GM18867 (cell line): ENCODE data around the gene PCDHB12.
"Not testable (repeated sequence)": the region's sequence is repeated elsewhere in the genome, so short reads cannot be mapped to it uniquely, and the experiment has no call there.

ENCODE experiments used
- ATAC-seq: cut with Tn5 transposase; IDR thresholded peaks from one replicate; pipeline ENCODE4 v1.9.1; 2021; ENCODE audit warnings: mild to moderate bottlenecking, moderate library complexity; ENCODE audit not compliant: unreplicated experiment

Gene PCDHB12

DNA sequence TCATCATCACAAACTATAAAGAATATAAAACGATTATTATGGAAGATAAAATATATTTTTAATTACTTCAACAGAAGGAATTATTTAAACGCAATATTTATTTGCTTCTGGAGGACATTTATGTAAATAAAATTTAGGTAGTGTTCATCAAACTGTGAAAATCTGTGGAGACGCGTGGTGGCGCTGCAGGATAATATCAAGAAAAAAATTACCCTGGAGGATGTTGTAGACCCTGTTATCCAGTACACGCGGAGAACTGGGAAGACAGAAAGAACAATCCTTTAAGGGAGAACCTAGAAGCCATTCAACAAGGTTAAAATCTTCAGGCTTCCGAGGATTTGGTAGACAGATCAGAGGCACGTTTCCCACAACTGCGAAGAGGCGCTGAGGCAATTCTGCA is at the start of gene PCDHB12:
PCDHB12 (plus strand) TSS at position 242 of the 400 bp plus-strand sequence. CDS start 189 bp downstream, outside the sequence.
- ATAC-seq: no peak

DNA sequence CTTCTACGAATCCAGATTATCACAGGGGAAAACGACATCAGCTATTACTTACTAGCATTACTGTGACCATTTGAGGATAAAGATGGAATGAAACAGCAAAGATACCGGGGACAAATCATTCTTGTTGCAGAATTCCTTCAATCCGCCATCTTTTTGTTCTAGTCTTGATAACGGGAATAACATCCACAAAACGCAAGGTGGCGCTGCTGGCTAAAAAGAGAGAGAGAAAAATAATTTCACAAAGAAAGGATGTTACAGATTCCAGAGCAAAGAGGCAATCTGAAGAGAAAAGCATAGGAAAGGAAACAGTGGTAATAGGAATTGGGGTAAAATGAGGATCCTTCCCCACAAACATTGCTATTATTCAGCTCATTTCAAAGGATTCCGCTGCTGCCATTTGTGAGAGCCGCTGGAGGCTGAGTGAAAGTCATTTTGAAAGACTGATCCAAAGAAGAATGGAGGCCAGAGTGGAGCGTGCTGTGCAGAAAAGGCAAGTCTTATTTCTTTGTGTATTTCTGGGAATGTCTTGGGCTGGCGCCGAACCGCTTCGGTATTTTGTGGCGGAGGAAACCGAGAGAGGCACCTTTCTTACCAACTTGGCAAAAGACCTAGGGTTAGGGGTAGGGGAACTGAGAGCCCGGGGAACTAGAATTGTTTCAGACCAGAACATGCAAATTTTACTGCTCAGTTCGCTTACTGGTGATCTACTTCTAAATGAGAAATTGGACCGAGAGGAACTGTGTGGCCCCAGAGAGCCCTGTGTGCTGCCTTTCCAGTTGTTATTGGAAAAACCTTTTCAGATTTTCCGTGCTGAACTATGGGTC is 35.9 kb upstream of the PCDHB12 start, which contains the start of gene PCDHB7:
PCDHB7 (plus strand) TSS at position 264 of the 824 bp plus-strand sequence; CDS start at position 456, 192 bp downstream.
- no peak for ATAC-seq

DNA sequence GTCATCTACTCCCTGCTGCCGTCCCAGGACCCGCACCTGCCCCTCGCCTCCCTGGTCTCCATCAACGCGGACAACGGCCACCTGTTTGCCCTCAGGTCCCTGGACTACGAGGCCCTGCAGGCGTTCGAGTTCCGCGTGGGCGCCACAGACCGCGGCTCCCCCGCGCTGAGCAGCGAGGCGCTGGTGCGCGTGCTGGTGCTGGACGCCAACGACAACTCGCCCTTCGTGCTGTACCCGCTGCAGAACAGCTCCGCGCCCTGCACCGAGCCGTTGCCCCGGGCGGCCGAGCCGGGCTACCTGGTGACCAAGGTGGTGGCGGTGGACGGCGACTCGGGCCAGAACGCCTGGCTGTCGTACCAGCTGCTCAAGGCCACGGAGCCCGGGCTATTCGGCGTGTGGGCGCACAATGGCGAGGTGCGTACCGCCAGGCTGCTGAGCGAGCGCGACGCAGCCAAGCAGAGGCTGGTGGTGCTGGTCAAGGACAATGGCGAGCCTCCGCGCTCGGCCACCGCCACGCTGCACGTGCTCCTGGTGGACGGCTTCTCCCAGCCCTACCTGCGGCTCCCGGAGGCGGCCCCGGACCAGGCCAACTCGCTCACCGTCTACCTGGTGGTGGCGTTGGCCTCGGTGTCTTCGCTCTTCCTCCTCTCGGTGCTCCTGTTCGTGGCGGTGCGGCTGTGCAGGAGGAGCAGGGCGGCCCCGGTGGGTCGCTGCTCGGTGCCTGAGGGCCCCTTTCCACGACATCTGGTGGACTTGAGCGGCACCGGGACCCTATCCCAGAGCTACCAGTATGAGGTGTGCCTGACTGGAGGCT is 34.0 kb upstream of the PCDHB12 start:
- ATAC-seq: not testable (repeated sequence)

DNA sequence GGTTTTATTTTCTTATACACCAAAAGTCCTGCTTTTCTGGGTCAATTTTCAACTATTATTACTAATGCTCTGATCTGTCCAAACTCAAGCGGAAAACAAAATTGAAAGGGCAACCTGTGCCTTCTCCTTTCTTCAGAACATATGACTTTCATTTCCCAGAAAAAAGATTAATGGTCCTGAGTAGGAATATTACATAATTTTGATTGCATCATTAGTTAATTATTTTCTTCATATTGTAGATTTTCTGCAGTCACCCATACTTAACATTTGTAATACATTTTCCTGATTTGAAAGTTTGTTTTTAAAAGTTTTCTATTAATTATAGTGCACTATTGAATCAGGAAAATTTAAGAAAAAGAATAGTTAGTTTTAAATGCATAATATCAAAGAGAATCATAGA is 32.6 kb upstream of the PCDHB12 start:
- no peak for ATAC-seq

DNA sequence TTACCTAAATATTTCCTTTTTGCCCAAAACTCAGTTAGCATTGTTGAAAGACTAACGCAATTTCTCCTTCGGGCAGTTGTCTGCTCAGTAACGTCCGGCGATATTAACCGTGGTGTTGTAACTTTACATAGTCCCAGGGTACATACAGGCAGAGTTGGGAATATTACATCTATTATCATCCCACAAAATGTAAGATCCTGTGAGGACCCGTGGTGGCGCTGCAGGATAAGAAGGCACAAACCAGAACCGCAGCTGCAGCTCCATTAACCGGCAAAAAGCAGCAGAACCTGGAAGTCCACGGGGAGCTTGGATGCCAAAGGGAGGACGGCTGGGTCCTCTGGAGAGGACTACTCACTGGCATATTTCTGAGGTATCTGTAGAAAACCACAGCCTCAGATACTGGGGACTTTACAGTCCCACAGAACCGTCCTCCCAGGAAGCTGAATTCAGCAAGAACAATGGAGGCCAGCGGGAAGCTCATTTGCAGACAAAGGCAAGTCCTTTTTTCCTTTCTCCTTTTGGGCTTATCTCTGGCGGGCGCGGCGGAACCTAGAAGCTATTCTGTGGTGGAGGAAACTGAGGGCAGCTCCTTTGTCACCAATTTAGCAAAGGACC is 30.8 kb upstream of the PCDHB12 start, which contains the start of gene PCDHB8:
PCDHB8 (plus strand) TSS at position 214 of the 615 bp plus-strand sequence; CDS start at position 459, 245 bp downstream.
- not testable (repeated sequence) for ATAC-seq

DNA sequence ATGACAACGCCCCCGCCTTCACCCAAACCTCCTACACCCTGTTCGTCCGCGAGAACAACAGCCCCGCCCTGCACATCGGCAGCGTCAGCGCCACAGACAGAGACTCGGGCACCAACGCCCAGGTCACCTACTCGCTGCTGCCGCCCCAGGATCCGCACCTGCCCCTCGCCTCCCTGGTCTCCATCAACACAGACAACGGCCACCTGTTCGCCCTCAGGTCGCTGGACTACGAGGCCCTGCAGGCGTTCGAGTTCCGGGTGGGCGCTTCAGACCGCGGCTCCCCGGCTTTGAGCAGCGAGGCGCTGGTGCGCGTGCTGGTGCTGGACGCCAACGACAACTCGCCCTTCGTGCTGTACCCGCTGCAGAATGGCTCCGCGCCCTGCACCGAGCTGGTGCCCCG is 29.1 kb upstream of the PCDHB12 start:
- ATAC-seq: not testable (repeated sequence)

DNA sequence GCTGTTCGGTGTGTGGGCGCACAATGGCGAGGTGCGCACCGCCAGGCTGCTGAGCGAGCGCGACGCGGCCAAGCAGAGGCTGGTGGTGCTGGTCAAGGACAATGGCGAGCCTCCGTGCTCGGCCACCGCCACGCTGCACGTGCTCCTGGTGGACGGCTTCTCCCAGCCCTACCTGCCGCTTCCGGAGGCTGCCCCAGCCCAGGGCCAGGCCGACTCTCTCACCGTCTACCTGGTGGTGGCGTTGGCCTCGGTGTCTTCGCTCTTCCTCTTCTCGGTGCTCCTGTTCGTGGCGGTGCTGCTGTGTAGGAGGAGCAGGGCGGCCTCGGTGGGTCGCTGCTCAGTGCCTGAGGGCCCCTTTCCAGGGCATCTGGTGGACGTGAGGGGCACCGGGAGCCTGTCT is 28.6 kb upstream of the PCDHB12 start:
- not testable (repeated sequence) for ATAC-seq

DNA sequence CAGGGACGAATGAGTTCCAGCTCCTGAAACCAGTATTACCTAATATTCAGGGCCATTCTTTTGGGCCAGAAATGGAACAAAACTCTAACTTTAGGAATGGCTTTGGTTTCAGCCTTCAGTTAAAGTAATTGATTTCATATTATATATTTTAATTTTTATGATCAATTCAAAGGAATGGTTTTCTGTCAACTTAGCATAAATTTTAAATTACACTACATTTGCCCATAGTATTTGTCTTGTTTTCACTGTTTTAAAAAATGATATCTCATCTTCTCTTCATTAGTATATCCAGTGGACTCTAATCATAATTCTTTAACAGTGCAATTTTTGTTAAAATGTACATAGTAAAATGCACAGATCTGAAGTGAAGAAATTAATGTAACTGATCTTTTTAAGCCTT is 28.2 kb upstream of the PCDHB12 start:
- ATAC-seq: no peak

DNA sequence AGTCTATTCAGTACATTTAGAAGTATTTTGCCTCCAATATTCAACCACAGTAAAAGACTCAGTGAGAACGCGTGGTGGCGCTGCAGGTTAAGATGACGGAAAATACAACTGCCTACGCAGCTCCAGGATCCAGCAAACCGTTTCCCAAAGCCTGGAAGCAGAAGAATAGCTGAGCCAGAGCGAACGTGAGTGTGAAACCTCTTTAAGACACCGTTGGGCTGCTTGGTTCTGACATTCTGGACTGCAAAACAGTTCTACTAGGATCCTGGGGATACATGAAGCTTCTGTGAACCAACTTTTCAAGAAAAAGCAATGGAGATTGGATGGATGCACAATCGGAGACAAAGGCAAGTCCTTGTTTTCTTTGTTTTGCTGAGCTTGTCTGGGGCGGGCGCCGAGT is 26.3 kb upstream of the PCDHB12 start, which contains the start of gene PCDHB16:
PCDHB16 (plus strand) TSS at position 140 of the 400 bp plus-strand sequence; CDS start at position 313, 173 bp downstream.
- no peak for ATAC-seq

DNA sequence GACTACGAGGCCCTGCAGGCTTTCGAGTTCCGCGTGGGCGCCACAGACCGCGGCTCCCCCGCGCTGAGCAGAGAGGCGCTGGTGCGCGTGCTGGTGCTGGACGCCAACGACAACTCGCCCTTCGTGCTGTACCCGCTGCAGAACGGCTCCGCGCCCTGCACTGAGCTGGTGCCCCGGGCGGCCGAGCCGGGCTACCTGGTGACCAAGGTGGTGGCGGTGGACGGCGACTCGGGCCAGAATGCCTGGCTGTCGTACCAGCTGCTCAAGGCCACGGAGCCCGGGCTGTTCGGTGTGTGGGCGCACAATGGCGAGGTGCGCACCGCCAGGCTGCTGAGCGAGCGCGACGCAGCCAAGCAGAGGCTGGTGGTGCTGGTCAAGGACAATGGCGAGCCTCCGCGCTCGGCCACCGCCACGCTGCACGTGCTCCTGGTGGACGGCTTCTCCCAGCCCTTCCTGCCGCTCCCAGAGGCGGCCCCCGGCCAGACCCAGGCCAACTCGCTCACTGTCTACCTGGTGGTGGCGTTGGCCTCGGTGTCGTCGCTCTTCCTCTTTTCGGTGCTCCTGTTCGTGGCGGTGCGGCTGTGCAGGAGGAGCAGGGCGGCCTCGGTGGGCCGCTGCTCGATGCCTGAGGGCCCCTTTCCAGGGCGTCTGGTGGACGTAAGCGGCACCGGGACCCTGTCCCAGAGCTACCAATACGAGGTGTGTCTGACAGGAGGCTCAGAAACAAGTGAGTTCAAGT is 24.2 kb upstream of the PCDHB12 start:
- ATAC-seq: not testable (repeated sequence)

DNA sequence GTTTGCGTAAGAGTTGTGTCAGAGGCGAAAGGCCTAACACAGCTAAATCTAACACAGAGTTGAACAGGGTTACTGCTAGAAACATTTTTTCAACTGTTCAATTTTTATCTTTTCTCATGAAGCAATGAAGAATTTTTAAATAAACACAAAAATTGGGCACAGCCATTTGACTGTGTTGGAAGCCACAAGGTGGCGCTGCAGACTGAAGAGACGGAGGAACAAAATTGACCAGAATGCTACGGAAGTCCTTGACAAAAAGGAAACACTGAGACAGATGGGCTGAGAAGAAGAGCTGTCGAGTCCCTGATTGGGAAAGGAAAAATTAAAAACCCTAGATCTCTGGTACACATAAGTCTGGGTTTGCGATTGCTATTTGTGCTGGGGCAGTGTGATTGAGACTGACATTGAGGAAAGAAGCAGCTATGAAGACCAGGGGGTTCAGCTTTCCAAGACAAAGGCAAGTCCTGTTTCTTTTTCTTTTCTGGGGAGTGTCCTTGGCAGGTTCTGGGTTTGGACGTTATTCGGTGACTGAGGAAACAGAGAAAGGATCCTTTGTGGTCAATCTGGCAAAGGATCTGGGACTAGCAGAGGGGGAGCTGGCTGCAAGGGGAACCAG is 21.5 kb upstream of the PCDHB12 start, which contains the start of gene PCDHB9:
PCDHB9 (plus strand) TSS at position 265 of the 616 bp plus-strand sequence; CDS start at position 423, 158 bp downstream.
- no peak for ATAC-seq

DNA sequence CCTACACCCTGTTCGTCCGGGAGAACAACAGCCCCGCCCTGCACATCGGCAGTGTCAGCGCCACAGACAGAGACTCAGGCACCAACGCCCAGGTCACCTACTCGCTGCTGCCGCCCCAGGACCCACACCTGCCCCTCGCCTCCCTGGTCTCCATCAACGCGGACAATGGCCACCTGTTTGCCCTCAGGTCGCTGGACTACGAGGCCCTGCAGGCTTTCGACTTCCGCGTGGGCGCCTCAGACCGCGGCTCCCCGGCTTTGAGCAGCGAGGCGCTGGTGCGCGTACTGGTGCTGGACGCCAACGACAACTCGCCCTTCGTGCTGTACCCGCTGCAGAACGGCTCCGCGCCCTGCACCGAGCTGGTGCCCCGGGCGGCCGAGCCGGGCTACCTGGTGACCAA is 19.8 kb upstream of the PCDHB12 start:
- not testable (repeated sequence) for ATAC-seq

DNA sequence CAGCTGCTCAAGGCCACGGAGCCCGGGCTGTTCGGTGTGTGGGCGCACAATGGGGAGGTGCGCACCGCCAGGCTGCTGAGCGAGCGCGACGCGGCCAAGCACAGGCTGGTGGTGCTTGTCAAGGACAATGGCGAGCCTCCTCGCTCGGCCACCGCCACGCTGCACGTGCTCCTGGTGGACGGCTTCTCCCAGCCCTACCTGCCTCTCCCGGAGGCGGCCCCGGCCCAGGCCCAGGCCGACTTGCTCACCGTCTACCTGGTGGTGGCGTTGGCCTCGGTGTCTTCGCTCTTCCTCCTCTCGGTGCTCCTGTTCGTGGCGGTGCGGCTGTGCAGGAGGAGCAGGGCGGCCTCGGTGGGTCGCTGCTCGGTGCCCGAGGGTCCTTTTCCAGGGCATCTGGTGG is 19.4 kb upstream of the PCDHB12 start:
- not testable (repeated sequence) for ATAC-seq

DNA sequence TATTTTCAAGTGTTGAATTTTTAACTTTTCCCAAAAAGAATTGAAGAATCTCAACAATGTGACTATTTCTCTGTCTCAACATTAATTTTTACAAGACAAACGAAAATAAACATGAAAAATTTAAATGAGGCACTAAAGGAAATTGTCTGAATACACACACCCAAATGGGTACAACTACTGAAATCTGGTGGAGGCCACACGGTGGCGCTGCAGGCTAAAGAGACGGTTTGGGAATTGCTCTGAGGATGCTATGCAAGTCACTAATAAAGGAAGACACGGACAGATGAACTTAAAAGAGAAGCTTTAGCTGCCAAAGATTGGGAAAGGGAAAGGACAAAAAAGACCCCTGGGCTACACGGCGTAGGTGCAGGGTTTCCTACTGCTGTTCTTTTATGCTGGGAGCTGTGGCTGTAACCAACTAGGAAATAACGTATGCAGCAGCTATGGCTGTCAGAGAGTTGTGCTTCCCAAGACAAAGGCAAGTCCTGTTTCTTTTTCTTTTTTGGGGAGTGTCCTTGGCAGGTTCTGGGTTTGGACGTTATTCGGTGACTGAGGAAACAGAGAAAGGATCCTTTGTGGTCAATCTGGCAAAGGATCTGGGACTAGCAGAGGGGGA is 16.3 kb upstream of the PCDHB12 start, which contains the start of gene PCDHB10:
PCDHB10 (plus strand) TSS at position 244 of the 616 bp plus-strand sequence; CDS start at position 444, 200 bp downstream.
- ATAC-seq: no peak

DNA sequence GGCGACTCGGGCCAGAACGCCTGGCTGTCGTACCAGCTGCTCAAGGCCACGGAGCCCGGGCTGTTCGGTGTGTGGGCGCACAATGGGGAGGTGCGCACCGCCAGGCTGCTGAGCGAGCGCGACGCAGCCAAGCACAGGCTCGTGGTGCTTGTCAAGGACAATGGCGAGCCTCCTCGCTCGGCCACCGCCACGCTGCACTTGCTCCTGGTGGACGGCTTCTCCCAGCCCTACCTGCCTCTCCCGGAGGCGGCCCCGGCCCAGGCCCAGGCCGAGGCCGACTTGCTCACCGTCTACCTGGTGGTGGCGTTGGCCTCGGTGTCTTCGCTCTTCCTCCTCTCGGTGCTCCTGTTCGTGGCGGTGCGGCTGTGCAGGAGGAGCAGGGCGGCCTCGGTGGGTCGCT is 14.2 kb upstream of the PCDHB12 start:
- ATAC-seq: not testable (repeated sequence)

DNA sequence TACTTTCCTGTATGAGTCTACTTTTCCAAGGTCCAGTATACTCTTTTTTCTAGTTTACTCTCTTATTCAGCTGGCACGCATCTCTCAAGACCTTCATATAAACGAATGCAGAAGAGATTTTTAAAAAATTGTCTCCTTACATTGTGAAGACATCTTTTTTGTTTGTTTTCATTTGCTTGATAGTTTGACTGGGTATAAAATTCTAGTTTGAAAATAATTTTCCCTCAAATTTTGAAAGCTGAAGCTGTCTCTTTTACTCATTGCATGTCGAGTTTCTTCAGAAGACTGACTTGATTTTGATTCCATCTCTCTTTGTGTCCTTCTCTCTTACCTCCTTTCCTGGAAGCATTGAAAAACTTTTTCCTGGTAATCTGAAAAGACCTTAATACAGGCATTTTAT is 12.2 kb upstream of the PCDHB12 start:
- no peak for ATAC-seq

DNA sequence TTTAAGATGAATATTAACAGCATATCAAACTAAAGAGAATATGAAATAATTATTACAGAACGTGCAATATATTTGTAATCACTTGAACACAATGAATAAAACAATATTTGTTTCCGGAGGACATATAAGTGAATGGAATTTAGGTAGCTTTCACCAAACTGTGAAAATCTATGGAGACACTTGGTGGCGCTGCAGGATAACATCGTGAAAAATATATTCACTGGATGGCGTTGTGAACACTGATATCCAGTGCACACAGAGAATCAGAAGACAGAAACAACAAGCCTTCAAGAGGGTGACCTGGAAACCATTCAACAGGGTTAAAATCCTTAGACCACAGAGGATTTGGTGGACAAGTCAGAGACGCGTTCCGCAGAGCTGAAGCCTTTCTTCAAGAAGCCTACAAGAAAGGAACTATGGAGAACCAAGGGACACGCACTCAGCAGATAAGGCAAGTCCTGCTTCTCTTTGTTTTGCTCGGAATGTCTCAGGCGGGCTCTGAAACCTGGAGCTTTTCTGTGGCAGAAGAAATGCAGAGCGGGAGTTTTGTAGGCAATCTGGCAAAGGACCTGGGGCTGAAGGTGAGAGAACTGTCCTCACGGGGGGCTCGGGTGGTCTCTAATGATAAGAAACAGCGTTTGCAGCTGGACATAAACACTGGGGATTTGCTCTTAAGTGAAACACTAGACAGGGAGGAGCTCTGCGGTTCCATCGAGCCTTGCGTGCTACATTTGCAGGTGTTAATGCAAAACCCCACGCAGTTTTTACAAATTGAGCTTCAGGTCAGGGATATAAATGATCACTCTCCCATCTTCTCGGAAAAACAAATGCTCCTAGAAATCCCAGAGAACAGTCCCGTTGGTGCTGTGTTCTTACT is 8.9 kb upstream of the PCDHB12 start, which contains the start of gene PCDHB11:
PCDHB11 (plus strand) TSS at position 269 of the 877 bp plus-strand sequence; CDS start at position 417, 148 bp downstream.
- no peak for ATAC-seq

DNA sequence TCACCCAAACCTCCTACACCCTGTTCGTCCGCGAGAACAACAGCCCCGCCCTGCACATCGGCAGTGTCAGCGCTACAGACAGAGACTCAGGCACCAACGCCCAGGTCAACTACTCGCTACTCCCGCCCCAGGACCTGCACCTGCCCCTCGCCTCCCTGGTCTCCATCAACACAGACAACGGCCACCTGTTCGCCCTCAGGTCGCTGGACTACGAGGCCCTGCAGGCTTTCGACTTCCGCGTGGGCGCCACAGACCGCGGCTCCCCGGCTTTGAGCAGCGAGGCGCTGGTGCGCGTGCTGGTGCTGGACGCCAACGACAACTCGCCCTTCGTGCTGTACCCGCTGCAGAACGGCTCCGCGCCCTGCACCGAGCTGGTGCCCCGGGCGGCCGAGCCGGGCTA is 7.4 kb upstream of the PCDHB12 start:
- ATAC-seq: not testable (repeated sequence)
